TTC549 (cell line): ENCODE data around the gene RALGAPA1.
"Not testable (repeated sequence)": the region's sequence is repeated elsewhere in the genome, so short reads cannot be mapped to it uniquely, and the experiment has no call there.

Experiments
- FAIRE-seq: peaks from 2 replicates; lab custom pipeline; 2012; peaks lifted over from hg19 to GRCh38; lab: Jason Lieb, UNC

RALGAPA1 gene

GRCh38 chr14:35808638-35809563 is at the start of gene RALGAPA1:
Gene RALGAPA1, minus strand, starts transcription at chr14:35809295. Its CDS starts 460 bp downstream, at chr14:35808835.
- not testable (repeated sequence) for FAIRE-seq

GRCh38 chr14:35858521-35859209 is 49.6 kb upstream of the RALGAPA1 start:
- no peak for FAIRE-seq

- no peak for FAIRE-seq
Observed at GRCh38 chr14:35855876-35856481, 46.9 kb upstream of the RALGAPA1 start.

GRCh38 chr14:35854696-35855270 is 45.7 kb upstream of the RALGAPA1 start:
- no peak for FAIRE-seq

GRCh38 chr14:35853225-35853624 is 44.1 kb upstream of the RALGAPA1 start:
- FAIRE-seq, result peak; percentile 40

GRCh38 chr14:35851823-35852222 is 42.7 kb upstream of the RALGAPA1 start:
- FAIRE-seq, result no peak

- FAIRE-seq, result no peak
Observed at GRCh38 chr14:35849122-35849521, 40.0 kb upstream of the RALGAPA1 start.

GRCh38 chr14:35847636-35848035 is 38.5 kb upstream of the RALGAPA1 start:
- no peak for FAIRE-seq

- FAIRE-seq, result no peak
Observed at GRCh38 chr14:35844494-35844893, 35.4 kb upstream of the RALGAPA1 start.

- not testable (repeated sequence) for FAIRE-seq
Observed at GRCh38 chr14:35842245-35842644, 33.1 kb upstream of the RALGAPA1 start.

- not testable (repeated sequence) for FAIRE-seq
Observed at GRCh38 chr14:35841704-35842103, 32.6 kb upstream of the RALGAPA1 start.

- FAIRE-seq, result no peak
Observed at GRCh38 chr14:35835208-35835982, 26.3 kb upstream of the RALGAPA1 start.

GRCh38 chr14:35829449-35829848 is 20.4 kb upstream of the RALGAPA1 start:
- FAIRE-seq, result no peak

- FAIRE-seq, result no peak
Observed at GRCh38 chr14:35827678-35828472, 18.8 kb upstream of the RALGAPA1 start.

- FAIRE-seq, result no peak
Observed at GRCh38 chr14:35826952-35827416, 17.9 kb upstream of the RALGAPA1 start.

- FAIRE-seq, result peak; percentile 96
Observed at GRCh38 chr14:35826218-35826951, 17.3 kb upstream of the RALGAPA1 start, which contains the start of gene BRMS1L. Gene BRMS1L, plus strand, starts transcription at chr14:35826338. Its CDS starts 179 bp downstream, at chr14:35826517.

- FAIRE-seq, result no peak
Observed at GRCh38 chr14:35825968-35826217, 16.8 kb upstream of the RALGAPA1 start.

- not testable (repeated sequence) for FAIRE-seq
Observed at GRCh38 chr14:35824446-35825165, 15.5 kb upstream of the RALGAPA1 start.

- FAIRE-seq, result no peak
Observed at GRCh38 chr14:35822501-35822900, 13.4 kb upstream of the RALGAPA1 start.
